Stimulated activated CD8-positive, alpha-beta memory T cell treated with anti-CD3 and anti-CD28 coated beads, Interleukin-15, amount 100 ng/mL, for 24 hours (primary cell): Measurements from ENCODE around the gene NDP.

Experiments used
- DNase-seq: peaks from one replicate; pipeline ENCODE4 v3.0.0-alpha.2; 2020; ENCODE audit warnings: low read depth

NDP gene, protein sequence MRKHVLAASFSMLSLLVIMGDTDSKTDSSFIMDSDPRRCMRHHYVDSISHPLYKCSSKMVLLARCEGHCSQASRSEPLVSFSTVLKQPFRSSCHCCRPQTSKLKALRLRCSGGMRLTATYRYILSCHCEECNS

DNA sequence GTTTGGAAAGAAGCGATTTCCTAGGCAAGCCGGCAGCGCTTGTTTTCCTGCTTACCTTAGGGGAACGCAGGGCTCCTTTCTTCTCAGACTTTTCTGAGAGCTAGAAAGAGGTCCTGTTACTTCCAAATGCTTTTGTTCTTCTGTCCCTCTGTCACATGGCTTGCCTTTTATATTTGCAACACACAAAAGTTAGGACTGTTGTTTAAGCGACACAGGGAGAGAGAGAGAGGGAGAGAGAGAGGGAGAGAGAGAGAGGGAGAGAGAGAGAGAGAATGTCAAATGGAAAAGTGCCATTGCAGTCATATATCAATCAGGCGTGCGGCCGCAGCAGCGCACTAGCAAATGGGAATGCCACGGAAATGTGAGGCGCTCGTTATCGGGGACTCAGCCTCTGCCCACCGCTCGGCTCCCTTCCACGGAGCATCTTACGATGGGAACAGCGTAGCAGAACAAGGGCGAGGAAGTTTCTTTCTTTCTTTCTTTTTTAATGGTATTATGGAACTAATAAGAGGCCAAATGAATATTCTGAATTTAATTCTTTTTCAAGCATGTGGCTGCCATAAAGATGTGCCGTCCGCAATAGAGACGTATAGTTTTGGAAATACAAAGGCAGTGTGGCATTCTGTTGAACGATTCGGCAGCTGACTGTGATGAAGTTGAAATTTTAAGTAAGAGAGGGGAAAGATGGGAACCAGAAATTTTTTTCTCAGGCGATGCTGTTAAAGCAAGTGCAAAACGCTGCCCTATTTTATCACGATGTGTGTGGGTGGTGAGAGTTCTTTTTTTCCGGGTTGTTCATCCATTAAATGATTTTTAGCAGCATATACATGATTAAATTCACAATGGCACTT lies at the start of gene NDP:
NDP (minus strand) TSS at position 142 of the 851 bp plus-strand sequence. CDS start 14,745 bp downstream, outside the sequence.
- no peak for DNase-seq

DNA sequence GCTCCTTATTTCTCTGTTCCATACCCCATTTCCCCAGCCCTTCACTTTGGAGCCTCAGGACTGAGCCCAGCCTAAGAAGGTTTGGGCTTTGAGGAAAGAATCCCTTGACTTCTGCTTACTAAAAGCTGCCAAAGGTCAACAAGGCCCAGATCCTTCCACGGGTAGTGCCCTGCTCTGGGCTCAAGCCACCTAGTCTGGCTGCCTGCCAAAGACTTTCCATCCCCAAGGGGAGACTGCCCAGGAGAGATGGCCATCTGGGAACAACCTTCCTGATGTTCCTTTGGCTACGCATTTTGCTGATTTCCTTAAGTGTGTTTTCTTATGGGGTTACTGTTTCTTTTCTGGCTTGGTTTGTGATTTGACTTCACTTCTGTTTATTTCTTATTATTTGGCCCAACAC lies 49.8 kb upstream of the NDP start:
- no peak for DNase-seq

DNA sequence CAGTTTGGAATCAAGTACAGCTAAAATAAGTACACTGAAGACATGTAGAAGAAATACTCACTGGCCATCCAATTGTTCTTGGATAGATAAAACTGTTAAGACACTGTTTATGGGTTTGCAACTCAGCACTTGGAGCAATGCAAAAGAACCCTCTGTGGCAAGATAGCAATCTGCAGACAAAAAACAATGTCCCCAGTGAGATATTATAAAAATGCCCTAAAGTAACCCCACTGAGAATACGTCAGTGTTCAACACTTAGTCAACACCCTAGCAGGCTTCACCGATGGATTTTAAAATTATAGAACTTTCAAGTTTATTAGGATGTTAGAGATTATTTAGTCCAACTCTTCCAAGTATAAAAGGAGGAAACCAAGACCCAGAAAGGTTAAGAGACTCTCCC lies 47.5 kb upstream of the NDP start:
- DNase-seq, result no peak

DNA sequence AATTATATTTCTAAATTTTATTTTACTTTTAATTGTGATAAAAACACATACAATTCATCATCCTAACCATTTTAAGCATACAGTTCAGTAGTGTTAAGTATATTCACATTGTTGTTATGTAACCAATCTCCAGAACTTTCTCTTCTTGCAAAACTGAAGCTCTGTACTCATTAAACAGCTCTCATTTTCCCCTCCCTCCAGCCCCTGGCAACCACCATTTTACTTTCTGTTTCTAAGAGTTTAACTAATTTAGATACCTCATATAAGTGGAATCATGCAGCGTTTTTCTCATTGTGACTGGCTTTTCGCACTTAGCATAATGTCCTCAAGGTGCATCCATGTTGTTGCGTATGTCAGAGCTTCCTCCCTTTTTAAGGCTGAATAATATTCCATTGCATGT lies 46.7 kb upstream of the NDP start:
- no peak for DNase-seq

DNA sequence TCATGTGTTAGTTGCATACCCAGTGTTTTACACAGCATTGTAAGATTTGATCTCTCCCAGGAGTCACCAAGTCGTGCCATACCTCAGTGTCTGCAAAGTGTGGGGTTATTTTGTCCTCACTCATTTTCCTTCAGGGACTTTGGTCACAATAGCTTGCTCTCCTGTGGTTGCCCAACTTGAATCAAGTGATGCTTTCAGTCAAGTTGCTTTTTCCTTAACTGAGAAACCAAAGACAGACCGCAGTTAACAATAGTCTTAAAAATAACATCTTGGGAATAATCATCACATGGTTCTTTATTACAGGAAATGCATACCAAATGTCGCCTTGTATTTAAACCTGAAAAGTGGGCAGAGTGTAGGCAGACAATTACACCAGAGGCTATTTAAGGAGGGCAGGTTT lies 44.5 kb upstream of the NDP start:
- no peak for DNase-seq

DNA sequence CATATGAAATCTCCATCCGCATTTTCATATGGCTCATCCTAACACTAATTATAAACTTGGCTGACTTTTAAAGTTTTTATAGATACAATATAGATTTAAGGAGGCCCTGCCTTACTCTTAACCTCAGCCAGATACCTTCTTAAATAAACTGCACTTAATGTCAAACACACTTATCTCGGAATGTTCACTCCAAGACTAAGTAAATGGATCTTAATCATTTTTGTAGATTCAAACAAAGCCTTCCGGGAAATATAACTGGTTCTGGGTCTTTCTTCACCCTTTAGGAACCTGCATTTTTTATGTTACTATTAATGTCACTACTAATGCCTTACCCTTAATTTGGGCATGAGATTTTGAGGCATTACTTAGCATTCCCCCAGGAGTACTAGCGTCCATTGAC lies 43.7 kb upstream of the NDP start:
- DNase-seq, result no peak

DNA sequence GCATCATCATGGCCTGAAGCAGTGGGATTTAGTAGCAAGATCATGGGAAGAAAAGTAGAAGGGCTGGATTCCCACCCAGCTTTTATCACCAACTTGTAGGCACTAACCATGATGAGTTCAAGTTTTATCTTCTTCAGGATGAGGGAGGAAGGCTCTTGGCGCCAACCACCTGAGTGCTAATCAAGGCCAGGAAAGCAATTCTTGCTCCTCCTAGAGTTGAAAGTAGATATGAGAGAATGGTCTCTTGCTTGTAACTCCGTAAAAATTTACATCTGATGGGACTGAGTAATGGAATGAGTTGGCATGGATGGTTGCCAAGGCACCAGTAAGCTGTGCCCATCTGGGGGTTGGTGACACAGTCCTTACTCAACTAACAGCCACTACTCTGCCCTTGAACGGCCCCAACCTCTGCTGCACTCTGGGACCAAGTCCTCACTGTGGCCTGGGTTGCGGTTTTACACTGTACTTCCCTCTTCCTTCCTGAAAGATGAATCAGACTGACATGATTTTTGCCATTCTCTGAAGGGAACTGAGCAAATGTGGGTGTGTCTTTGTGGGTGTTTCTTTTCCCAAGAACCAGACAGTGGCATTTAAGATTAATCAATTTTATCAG lies 39.4 kb upstream of the NDP start:
- no peak for DNase-seq

DNA sequence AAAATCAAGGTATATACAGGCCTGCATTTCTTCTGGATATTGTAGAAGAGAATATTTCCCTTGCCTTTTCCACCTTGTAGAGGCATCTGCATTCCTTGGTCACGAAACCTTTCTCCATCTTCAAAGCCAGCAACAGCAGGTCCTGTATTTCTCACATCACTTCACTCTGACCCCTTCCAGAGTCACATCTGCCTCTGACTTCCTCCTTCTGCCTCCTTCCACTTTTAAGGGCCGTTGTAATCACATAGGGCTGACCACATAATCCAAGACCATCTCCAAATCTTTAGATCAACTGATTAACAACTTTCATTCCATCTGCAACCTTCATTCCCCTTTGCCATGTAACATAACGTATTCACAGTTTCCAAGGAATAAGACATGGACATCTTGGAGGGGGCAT lies 38.3 kb upstream of the NDP start:
- no peak for DNase-seq

DNA sequence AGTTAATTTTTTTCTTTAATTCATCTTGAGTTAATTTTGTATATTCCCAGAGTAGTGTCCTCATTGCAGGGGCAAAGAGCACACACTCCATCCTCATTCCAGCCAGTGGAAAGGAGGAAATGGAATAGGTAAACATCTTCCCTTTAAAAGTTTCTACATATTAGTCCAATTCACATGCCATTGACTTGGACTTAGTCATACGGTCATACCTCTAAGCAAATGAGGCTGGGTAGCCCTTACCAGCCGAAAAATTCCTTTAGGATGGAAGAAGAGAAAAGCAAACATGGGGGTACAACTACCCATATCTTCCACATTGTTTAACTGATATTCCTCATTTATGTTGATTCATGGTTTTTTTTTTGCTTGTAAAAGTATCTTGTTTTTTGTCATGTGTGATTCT lies 37.4 kb upstream of the NDP start:
- DNase-seq, result no peak

DNA sequence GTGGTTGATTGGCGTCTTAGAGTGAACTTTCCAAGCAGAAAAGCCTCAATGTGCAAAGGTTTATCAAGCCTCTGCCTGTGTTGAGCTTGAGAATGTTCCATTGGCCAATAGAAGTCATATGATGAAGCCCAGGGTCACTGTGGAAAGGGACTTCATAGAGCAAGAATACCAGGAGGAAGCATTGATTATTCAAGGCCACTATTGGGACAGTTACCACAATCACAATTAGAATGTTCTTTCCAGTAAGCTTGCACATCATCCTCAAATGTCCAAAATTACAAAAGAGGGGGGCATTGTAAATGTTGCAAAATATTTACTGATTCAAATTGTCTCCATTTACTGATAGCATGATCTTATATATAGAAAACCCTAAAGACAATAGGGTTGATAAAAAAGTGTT lies 32.9 kb upstream of the NDP start:
- no peak for DNase-seq

DNA sequence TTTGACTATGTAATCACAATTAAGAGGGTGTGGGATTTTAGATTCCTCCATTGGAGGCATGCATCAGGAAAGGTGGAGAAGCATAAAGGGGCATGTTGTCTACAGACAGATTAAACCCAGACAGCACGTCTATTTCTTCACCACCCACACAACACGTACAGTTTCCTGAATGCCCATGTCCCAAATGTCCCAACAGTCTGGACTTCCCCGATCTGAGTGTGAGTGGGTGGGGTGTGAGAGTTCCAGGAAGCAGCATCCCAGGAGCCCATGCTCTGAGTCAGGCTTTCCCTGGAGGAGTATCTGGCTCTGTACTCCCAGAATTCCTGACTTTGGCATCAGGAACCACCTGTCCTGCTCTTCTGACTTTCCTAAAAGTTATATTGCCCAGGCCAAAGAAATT lies 30.8 kb upstream of the NDP start:
- DNase-seq, result no peak

DNA sequence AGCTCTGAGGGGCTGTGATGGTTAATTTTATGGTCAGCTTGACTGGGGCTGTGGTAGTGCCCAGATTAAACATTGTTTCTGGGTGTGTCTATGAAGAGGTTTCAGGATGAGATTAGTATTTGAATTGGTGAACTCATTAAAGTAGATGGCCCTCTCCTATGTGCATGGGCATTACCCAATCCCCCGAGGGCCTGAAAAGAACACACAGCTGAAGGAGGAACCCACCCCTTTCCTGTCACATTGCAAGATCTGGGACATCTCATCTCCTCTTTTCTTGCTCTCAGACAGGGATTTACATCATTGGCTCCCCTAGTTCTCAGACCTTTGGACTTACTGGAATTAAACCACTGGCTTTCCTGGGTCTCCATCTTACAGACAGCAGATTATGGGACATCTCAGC lies 29.4 kb upstream of the NDP start:
- DNase-seq, result no peak

DNA sequence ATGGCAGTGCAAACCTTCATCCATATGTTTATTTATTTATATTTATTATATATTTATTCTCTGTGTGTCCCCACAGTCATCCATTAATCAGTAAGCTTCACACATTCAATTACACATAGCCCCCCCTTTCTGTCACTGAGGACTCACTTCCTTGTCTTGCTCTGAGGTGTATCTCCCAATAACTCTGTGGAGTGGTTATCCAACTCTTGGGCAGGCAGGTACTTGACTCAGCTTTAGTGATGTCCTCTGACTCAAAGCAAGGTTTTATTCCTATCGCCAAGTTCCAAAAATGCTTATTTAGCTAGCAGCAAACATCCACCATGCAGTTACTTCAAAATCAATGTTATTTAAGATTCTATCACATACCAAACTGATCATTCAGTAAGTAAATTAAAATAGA lies 25.2 kb upstream of the NDP start:
- DNase-seq, result no peak

DNA sequence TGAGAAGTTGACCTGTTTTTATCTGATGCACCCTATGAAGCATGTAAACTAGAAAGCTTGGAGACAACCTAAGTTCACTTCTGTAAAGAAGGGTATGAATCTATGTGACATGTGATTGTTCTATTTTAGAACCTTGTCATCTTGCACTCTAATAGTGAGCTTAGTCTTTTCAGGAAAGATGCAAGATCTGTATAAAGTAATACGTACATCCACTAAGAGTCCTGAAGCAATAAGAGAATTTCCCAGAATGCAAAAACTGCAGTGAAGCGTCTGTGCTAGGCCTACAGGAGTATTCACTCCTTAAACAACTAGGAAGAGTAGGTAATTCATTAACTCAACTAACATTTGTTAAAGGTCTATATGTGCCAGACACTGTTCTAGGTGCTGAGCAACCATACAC lies 23.3 kb upstream of the NDP start:
- no peak for DNase-seq

DNA sequence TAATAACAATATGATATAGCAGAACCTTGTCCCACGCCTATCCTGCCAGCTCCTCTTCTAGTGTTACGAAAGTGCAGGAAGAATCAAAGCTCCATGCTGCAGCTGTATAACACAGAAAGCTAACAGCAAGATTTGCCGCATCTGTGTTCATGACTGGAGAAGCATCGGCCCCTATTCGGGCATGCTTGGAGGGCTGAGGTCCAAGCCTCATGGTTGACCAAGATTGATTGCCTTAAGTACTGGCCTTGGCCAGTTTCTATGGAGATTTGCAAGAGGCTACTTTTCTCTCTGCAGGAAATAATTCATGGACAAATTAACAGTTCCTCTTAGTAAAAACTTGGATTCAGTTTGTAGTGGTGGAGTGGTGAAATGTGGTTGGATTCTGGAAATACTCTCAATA lies 12.9 kb upstream of the NDP start:
- DNase-seq, result no peak

DNA sequence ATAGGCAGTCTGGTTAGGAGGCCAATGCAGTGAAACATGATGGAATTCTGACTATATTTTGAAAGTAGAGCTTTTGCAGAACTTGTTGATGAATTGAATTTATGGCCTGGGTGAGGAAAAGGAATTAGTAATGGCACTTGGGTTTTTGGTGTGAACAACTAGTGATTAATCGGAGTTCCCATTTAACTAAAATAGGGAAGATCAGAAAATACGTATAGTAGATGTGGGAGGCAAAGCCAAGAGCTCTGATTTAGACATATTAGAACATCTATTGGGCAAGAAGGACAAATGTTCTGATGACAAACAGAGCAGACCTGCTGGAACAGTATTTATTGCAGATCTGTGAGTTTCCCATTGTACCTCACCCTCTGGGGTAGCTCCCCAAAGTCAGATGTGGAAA lies 12.3 kb upstream of the NDP start:
- no peak for DNase-seq

DNA sequence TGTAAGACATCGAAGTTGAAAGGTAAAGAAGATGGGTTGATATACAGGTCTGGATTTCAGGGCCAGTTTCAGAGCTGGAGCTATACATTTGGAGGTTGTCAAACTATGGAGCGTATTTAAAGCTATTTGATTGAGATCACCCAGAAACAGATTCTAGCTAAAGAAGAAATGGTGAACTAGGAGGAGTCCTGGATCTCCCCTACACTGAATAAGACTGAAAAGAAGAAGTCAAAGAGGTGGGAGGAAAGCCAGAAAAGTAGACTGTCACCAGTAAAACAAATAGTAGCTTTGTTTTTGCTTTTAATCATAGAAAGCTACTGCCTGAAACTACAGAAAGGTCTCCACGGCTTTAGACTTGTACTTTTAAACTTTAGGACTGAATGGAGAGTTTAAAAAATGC lies 5.0 kb upstream of the NDP start:
- no peak for DNase-seq

DNA sequence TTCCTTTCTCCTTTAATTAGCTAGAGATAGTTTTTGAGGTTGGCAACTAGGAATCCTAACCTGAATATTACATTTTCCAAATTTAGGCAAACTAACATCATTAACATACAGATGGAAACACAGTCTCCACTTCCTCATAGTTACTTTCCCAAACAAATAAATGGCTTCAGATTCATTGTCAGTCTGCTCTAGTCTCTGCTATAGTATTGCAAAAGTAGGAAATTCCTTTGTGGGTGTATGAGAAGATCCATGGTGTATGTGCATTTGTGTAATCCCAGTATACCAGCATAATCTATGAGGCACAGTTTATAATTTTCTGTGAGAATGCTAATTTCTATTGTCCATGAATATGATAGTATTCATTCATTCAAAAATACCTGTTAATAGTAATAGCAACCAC lies 3.0 kb upstream of the NDP start:
- DNase-seq, result no peak

DNA sequence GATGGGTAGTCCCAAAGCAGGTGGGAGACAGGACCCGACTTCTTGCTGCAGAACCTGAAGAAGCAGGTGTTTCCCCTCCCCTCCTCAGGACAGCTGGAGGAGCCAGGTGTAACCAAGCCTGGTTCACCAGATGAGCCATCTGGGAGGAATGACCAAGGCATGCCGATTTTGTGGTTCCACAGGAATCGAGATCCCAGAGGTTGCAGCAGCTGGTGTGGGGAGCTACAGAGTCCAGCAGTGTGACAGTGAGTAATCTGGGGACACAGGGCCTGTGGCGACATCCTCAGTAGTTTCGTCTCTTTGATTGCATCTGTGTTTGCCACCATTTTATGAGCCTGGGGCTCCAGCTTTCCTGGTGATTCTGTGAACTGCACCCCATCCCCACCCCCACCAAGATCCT lies 2.6 kb upstream of the NDP start:
- DNase-seq, result no peak

DNA sequence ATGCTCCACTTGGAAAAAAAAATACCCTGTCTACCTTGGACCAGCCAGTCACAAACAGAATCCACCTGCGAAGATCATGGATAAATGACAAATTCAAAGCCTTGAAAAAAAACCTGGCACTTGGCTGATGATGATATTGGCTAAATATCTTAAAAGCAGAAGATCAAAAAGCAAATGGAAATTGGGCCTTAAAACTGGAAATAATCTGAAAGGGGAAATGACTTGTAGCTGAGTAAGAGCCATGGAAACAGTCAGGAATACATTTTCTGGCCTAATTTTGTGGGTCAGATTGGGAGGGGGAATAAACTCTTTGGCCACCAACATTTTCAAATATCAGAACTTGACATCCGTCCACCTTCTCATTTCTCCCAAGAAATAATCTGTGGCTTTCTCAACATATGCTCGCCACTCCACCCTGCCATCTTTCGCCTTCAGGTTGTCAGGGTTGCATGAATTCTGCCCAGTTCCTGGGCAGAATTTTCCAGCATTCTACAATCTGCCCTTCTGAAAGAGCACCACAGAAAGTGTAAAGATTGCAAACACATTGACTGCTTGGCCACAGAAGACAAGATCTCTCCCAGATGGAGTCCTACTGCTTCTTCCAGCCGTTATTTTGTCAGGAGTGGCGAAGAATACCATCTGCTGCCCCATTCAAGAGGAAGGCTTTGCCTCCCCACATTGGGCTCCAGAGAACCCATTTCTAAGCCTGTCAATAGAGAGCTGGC lies 1.7 kb upstream of the NDP start:
- no peak for DNase-seq

DNA sequence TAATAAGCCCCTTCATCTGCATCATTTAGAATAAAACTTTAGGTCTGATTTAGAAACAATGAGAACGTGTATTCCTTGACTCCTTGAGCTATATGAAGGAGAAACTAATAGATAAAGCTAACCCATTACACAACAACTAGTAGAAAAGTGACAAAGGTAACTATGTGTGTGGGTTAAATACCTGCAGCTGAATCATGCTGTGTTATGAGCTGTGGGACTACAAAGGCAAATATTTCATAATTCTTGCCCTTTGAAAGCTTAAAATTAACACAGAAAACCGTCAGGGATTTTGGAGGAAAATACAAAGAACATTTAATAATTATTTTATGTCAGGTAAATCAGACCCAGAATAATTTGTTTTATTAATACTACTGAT lies 898 bp upstream of the NDP start:
- no peak for DNase-seq

DNA sequence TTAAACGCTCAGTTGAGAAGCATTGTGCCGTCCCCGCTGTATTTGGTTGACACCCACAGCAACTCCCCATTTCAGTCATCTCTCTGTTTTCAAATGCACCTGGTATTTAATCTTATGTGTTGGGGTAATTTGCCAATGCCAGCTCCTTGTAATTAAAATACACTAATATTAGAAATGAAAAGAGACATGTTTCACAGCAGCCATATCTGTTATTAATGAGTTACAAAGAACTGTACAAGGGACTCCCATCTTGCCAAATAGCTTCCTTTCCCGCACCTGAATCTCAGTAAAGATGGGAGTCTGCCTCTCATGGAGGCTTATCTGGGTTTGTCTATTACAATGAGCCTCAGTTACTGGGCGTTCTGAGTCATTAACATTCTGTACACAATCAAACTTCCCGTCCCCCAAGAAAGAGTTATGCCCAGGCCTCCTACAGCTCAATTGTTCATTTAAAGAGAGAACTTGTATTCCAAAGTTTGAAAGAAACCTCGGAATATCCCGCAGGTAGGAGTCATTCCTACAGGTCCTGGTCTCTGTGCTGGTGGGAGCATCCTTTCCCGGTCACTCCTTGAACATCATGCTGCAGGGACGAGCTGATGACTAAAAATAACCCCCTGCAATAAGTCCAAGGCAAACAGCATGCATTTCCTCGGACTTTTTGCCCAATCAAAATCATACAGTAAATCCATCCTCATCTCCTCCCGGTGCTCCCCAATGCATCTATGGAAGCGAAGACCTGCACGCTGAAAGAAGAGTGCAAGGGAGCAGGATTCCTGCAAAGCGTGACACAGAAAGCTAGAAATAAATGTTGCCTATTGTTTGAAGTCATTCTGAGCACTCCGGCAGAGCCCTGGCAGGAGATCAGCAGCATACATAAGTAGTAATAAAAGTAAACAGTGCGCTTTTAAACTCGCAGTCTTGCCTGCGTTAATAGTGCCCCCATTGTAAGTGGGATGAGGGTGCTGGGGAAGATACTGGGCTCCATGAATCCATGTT lies 926 bp downstream of the NDP start:
- DNase-seq, result no peak
